Body of pancreas (tissue), 4 donors: Measurements from ENCODE around the gene RFPL2. TPM values are rescaled to one million over a fixed set of nuclear protein-coding genes. Genes with fewer than 3 reads are reported as not detected.
"Not testable (repeated sequence)": the region's sequence is repeated elsewhere in the genome, so short reads cannot be mapped to it uniquely, and the experiment has no call there.

Experiments used
- ATAC-seq: fragments of 150-250 bp; one replicate; pipeline ENCODE4 v1.9.1; 2016
- DNase-seq, 4 donors: peaks; one replicate each; pipeline ENCODE4 v3.0.0-alpha.2; 2019
- H3K27ac ChIP-seq, 4 donors: fragments of 200-600 bp; sonication (generic); 1 replicate in 3 of 4; 2 replicates in 1 of 4; pipeline versions ENCODE4 v1.5.1 to v1.6.1; 2016 to 2019; ENCODE audit warnings: mild to moderate bottlenecking in 1 of 4, mixed read lengths in 1 of 4, moderate library complexity in 1 of 4
- H3K27me3 ChIP-seq, 2 donors: fragments of 200-600 bp; sonication (generic); one replicate each; pipeline ENCODE4 v1.6.0; 2016; ENCODE audit warnings: mild to moderate bottlenecking in 1 of 2
- H3K36me3 ChIP-seq, 2 donors: fragments of 200-600 bp; sonication (generic); replicated peaks in 1 of 2; 2 replicates each; pipeline ENCODE4 v1.5.1; 2016; ENCODE audit warnings: low read depth in 2 of 2; ENCODE audit not compliant: insufficient read depth in 1 of 2
- H3K4me1 ChIP-seq: fragments of 200-600 bp; sonication (generic); one replicate; pipeline ENCODE4 v1.6.0; 2016
- H3K4me3 ChIP-seq, 2 donors: fragments of 200-600 bp; sonication (generic); 1 replicate in 1 of 2; 2 replicates in 1 of 2; pipeline ENCODE4 v1.5.1; 2016 to 2019
- H3K9me3 ChIP-seq, 3 donors: fragments of 200-600 bp; sonication (generic); 1 replicate in 2 of 3; 2 replicates in 1 of 3; pipeline ENCODE4 v1.5.1; 2016
- CTCF ChIP-seq, 7 experiments: fragments of 450-650 bp in 4 of 7; fragments of 200-600 bp in 3 of 7; sonication (generic) in 3 of 7; IDR thresholded peaks; one replicate each; pipeline ENCODE4 v1.5.1; 2016 to 2019; ENCODE audit warnings: antibody characterized with exemption in 7 of 7
- POLR2A ChIP-seq, 3 donors: fragments of 450-650 bp; IDR thresholded peaks; one replicate each; pipeline ENCODE4 v1.6.1; 2016; ENCODE audit warnings: antibody characterized with exemption in 3 of 3, mild to moderate bottlenecking in 2 of 3
- WGBS, 2 donors: methylation state at CpG; one replicate each; pipeline ENCODE4 v1.1.5; 2017; 5-methylcytosine and 5-hydroxymethylcytosine counted together
- intact Hi-C: fragments of 100-400 bp; cut with DNase I; formaldehyde crosslinking; loops from one replicate; pipeline ENCODE4 v1.15.1; 2023
- small RNA-seq: library from RNA; depleted of rRNA; stranded (forward); fragments of <200 nt; gene quantifications from one replicate; pipeline ENCODE3, GENCODE V24; 2016
- total RNA-seq, 2 donors: library from RNA; depleted of rRNA; stranded (reverse); fragments of >200 nt; gene quantifications; one replicate each; pipeline ENCODE4 v1.1.0, GENCODE V29; 2016

Gene RFPL2
- total RNA-seq, 2 donors from 2014 or later = not detected

GRCh38 chr22:32144496-32145274, 60.2 kb downstream of the RFPL2 start:
- Histone ChIP-seq H3K4me1 (no peaks in the 10 kb centered on the region), H3K9me3 (no peaks in the 10 kb centered on the region), H3K27ac (no peak overlapping the region), H3K36me3 (no peaks in the 10 kb centered on the region), H3K27me3 (no peaks in the 10 kb centered on the region), H3K4me3 (no peak overlapping the region)
- TF ChIP-seq POLR2A (IDR thresholded peaks at IDR 0.05) (no peak), CTCF (IDR thresholded peaks at IDR 0.05) (no peak)
- DNase-seq (no peak), ATAC-seq (no peak)
- intact Hi-C loops = no loop called here
- 57 to 75% methylated on average over 6 of the region's 6 CpGs for WGBS, 2 donors

GRCh38 chr22:32142600-32142999, 62.3 kb downstream of the RFPL2 start:
- TF ChIP-seq CTCF (IDR thresholded peaks at IDR 0.05) (no peak), POLR2A (IDR thresholded peaks at IDR 0.05) (no peak)
- no peaks in the 10 kb centered on the region for H3K4me1 ChIP-seq
- H3K9me3 ChIP-seq = no peaks in the 10 kb centered on the region
- H3K36me3 ChIP-seq = no peaks in the 10 kb centered on the region
- H3K27ac ChIP-seq = no peak overlapping the region
- intact Hi-C loops = no loop called here
- no peak overlapping the region for H3K4me3 ChIP-seq
- no peaks in the 10 kb centered on the region for H3K27me3 ChIP-seq
- ATAC-seq = no peak
- DNase-seq = no peak

- H3K4me3 ChIP-seq, H3K27me3 ChIP-seq, DNase-seq, H3K9me3 ChIP-seq, H3K27ac ChIP-seq, H3K36me3 ChIP-seq, H3K4me1 ChIP-seq, intact Hi-C loops: not testable (repeated sequence)
- ATAC-seq = peak; percentile 68
- TF ChIP-seq CTCF (IDR thresholded peaks at IDR 0.05) = peak in 3 of 7 experiments; percentile 9 to 25 (median 21)
- WGBS, 2 donors = 25 to 38% methylated on average over 2 to 4 of the region's 6 CpGs
These were observed 64.2 kb downstream of the RFPL2 start for GRCh38 chr22:32140688-32141087.

Small RNA genes within 50 kb of the gene (small RNA-seq; reads per million reads assigned to genes)
- not detected for gene RF02171

Other genes starting within 250 kb of the RFPL2 start
- 1 to 10 TPM in 1 of 2 donors, under 1 TPM in 1; 0.33 to 7.0 TPM for gene SLC5A1, start 161.8 kb downstream of the RFPL2 start, total RNA-seq
- 1 to 10 TPM; 1.6 to 4.0 TPM for gene C22orf42, start 45.8 kb downstream of the RFPL2 start, total RNA-seq
- gene SLC5A4, start 50.3 kb upstream of the RFPL2 start, total RNA-seq = under 1 TPM; 0.26 to 0.33 TPM
- not detected for gene RFPL3, start 152.8 kb upstream of the RFPL2 start, total RNA-seq
- 10 to 100 TPM; 50.6 to 64.3 TPM for gene RTCB, start 207.2 kb upstream of the RFPL2 start, total RNA-seq